ENCODE measurements around the gene ZBTB44. TPM values are rescaled to one million over a fixed set of nuclear protein-coding genes. Genes with fewer than 3 reads are reported as not detected.

ZBTB44 gene, protein sequence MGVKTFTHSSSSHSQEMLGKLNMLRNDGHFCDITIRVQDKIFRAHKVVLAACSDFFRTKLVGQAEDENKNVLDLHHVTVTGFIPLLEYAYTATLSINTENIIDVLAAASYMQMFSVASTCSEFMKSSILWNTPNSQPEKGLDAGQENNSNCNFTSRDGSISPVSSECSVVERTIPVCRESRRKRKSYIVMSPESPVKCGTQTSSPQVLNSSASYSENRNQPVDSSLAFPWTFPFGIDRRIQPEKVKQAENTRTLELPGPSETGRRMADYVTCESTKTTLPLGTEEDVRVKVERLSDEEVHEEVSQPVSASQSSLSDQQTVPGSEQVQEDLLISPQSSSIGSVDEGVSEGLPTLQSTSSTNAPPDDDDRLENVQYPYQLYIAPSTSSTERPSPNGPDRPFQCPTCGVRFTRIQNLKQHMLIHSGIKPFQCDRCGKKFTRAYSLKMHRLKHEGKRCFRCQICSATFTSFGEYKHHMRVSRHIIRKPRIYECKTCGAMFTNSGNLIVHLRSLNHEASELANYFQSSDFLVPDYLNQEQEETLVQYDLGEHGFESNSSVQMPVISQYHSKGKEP
- total RNA-seq: 28.5 and 32.2 TPM in 2 replicates

DNA sequence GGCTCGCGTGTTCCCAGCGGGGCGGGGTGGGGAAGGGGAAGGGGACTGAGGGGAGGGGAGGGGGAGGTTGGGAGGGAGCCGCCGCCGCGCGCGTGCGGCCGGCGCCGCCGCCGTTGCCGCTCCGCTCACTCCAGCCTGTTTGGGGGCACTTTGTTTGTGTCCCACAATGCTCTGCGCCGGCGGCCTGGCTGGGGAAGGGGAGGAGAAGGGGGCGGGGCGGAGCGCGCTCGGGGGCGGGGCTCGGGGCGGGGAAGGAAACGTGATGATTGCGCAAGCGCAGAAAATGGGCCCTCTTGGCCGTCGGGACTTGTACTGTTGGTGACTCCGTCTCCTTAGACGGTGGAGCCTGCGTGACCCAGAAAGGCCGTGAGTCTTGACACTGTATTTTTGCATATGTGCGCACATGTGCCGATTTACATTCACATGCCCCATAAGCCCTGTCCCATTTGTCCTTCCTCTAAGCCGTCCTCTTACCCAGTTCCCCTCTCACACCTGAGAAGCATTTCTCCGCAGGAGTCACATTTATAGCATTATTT lies at the start of gene ZBTB44:
Gene ZBTB44 (minus strand): TSS at position 168 of the 536 bp plus-strand sequence. CDS start 53,044 bp downstream, outside the sequence.

Small RNA genes within 50 kb of the gene (small RNA-seq; reads per million reads assigned to genes)
- not detected for gene RN7SL778P (ENCODE audit: low replicate concordance)

Other genes with a start within 250 kb of the ZBTB44 start
- gene APLP2, start 245.0 kb downstream of the ZBTB44 start, total RNA-seq: 133 and 170 TPM in 2 replicates
- under 0.01 TPM in 1 of 2 replicates, not detected in the other for gene ST14, start 155.1 kb downstream of the ZBTB44 start, total RNA-seq
- gene ADAMTS8, start 113.7 kb upstream of the ZBTB44 start, total RNA-seq: under 0.01 TPM in 1 of 2 replicates, not detected in the other
- 8.2 and 13.3 TPM in 2 replicates for gene ADAMTS15, start 133.7 kb upstream of the ZBTB44 start, total RNA-seq

Measured in placental pericyte (primary cell).